GM19239 (cell line): Measurements from ENCODE around the gene RNU1-2.
A peak's percentile ranks its signal among the peaks of the same experiment; 100 is the strongest.
"Not testable (repeated sequence)": the region's sequence is repeated elsewhere in the genome, so short reads cannot be mapped to it uniquely, and the experiment has no call there.

Experiments
- DNase-seq: peaks from one replicate; pipeline ENCODE4 v3.0.0; 2011; ENCODE audit warnings: low spot score; ENCODE audit not compliant: insufficient read length
- FAIRE-seq: peaks from 2 replicates; lab custom pipeline; 2011; peaks lifted over from hg19 to GRCh38; lab: Jason Lieb, UNC

RNU1-2 gene

GRCh38 chr1:16895598-16896315 lies at the start of gene RNU1-2:
TSS of gene RNU1-2 (plus strand) at chr1:16895980.
- DNase-seq, FAIRE-seq: not testable (repeated sequence)

- not testable (repeated sequence) for FAIRE-seq, DNase-seq
Measured at GRCh38 chr1:16856201-16856600, 39.6 kb upstream of the RNU1-2 start.

- not testable (repeated sequence) for FAIRE-seq
Measured at GRCh38 chr1:16859167-16860041, 36.4 kb upstream of the RNU1-2 start.

GRCh38 chr1:16860048-16860447 lies 35.7 kb upstream of the RNU1-2 start:
- not testable (repeated sequence) for FAIRE-seq, DNase-seq

More at GRCh38 chr1:16859167-16860041, 36.4 kb upstream of the RNU1-2 start:
- DNase-seq = not testable (repeated sequence)

- FAIRE-seq, DNase-seq: not testable (repeated sequence)
Measured at GRCh38 chr1:16861832-16862245, 33.9 kb upstream of the RNU1-2 start.

GRCh38 chr1:16862415-16862814 lies 33.4 kb upstream of the RNU1-2 start:
- not testable (repeated sequence) for DNase-seq, FAIRE-seq

GRCh38 chr1:16863024-16863423 lies 32.8 kb upstream of the RNU1-2 start:
- DNase-seq, FAIRE-seq: not testable (repeated sequence)

GRCh38 chr1:16866926-16867707 lies 28.7 kb upstream of the RNU1-2 start:
- FAIRE-seq, DNase-seq: not testable (repeated sequence)

GRCh38 chr1:16868787-16869186 lies 27.0 kb upstream of the RNU1-2 start:
- FAIRE-seq, DNase-seq: not testable (repeated sequence)

GRCh38 chr1:16869996-16870395 lies 25.8 kb upstream of the RNU1-2 start:
- DNase-seq, FAIRE-seq: not testable (repeated sequence)

GRCh38 chr1:16871171-16871570 lies 24.6 kb upstream of the RNU1-2 start:
- FAIRE-seq, DNase-seq: not testable (repeated sequence)

- DNase-seq = not testable (repeated sequence)
Measured at GRCh38 chr1:16872152-16873075, 23.4 kb upstream of the RNU1-2 start.

GRCh38 chr1:16873076-16873879 lies 22.5 kb upstream of the RNU1-2 start:
- DNase-seq = not testable (repeated sequence)

More at GRCh38 chr1:16872152-16873075, 23.4 kb upstream of the RNU1-2 start:
- peak; percentile 52 for FAIRE-seq

GRCh38 chr1:16874968-16875765 lies 20.6 kb upstream of the RNU1-2 start:
- not testable (repeated sequence) for DNase-seq, FAIRE-seq

More at GRCh38 chr1:16873076-16873879, 22.5 kb upstream of the RNU1-2 start:
- not testable (repeated sequence) for FAIRE-seq

- not testable (repeated sequence) for DNase-seq, FAIRE-seq
Measured at GRCh38 chr1:16881742-16882141, 14.0 kb upstream of the RNU1-2 start.

GRCh38 chr1:16882986-16883385 lies 12.8 kb upstream of the RNU1-2 start:
- no peak for FAIRE-seq
- DNase-seq = no peak

GRCh38 chr1:16884487-16884886 lies 11.3 kb upstream of the RNU1-2 start:
- not testable (repeated sequence) for FAIRE-seq, DNase-seq
